Smooth muscle cell (in vitro differentiated cells): ENCODE results near the gene METRNL. TPM values are rescaled to one million over a fixed set of nuclear protein-coding genes. Genes with fewer than 3 reads are reported as not detected.

Source experiments
- DNase-seq: peaks from one replicate; lab custom pipeline; 2025; ENCODE audit not compliant: unreplicated experiment; lab: John Stamatoyannopoulos, UW
- H2AFZ ChIP-seq: fragments of 200-600 bp; sonication (generic); 2 replicates; pipeline ENCODE4 v1.6.0; 2016; ENCODE audit warnings: antibody characterized with exemption, low read depth, mild to moderate bottlenecking
- H3F3A ChIP-seq: fragments of 200-600 bp; sonication (generic); 2 replicates; pipeline ENCODE4 v1.6.0; 2017; ENCODE audit warnings: antibody characterized with exemption, low read depth
- H3K27ac ChIP-seq: fragments of 200-600 bp; sonication (generic); 2 replicates; pipeline ENCODE4 v1.5.1; 2016; ENCODE audit warnings: low read depth, mild to moderate bottlenecking
- H3K27me3 ChIP-seq: fragments of 200-600 bp; sonication (generic); 2 replicates; pipeline ENCODE4 v1.6.1; 2016; ENCODE audit warnings: low read depth, mild to moderate bottlenecking
- H3K36me3 ChIP-seq: fragments of 200-600 bp; sonication (generic); 2 replicates; pipeline ENCODE4 v1.5.1; 2016; ENCODE audit warnings: low read depth
- H3K4me1 ChIP-seq: fragments of 200-600 bp; sonication (generic); 2 replicates; pipeline ENCODE4 v1.5.1; 2016; ENCODE audit warnings: low read depth
- H3K4me2 ChIP-seq: fragments of 200-600 bp; sonication (generic); 2 replicates; pipeline ENCODE4 v1.6.0; 2016; ENCODE audit warnings: mild to moderate bottlenecking
- H3K4me3 ChIP-seq: fragments of 200-600 bp; sonication (generic); 2 replicates; pipeline ENCODE4 v1.5.1; 2016; ENCODE audit warnings: mild to moderate bottlenecking
- H3K79me2 ChIP-seq: fragments of 200-600 bp; sonication (generic); 2 replicates; pipeline ENCODE4 v1.6.0; 2016; ENCODE audit warnings: low read depth, mild to moderate bottlenecking
- H3K9ac ChIP-seq: fragments of 200-600 bp; sonication (generic); 2 replicates; pipeline ENCODE4 v1.6.0; 2016; ENCODE audit warnings: low read depth
- H3K9me3 ChIP-seq: fragments of 200-600 bp; sonication (generic); replicated peaks from 2 replicates; pipeline ENCODE4 v1.5.1; 2016; ENCODE audit warnings: low read depth
- H4K20me1 ChIP-seq: fragments of 200-600 bp; sonication (generic); 2 replicates; pipeline ENCODE4 v1.6.0; 2016; ENCODE audit warnings: low read depth
- WGBS: methylation state at CpG from one replicate; pipeline ENCODE4 v1.1.7; 2016; ENCODE audit warnings: low lambda C conversion rate; 5-methylcytosine and 5-hydroxymethylcytosine counted together
- polyA plus RNA-seq: library from polyadenylated mRNA; unstranded; fragments of >200 nt; fragmentation: Nextera tagmentation; extraction: Ambion mirVana; gene quantifications from 2 replicates; pipeline ENCODE4 v1.2.1, GENCODE V29; 2016
- total RNA-seq: library from RNA; depleted of rRNA; stranded (reverse); fragments of >200 nt; gene quantifications from 2 replicates; pipeline ENCODE4 v1.2.3, GENCODE V29; 2014
- TF ChIP-seq, protein P1 (sequence below): fragments of 200-600 bp; sonication (generic); IDR thresholded peaks from 2 replicates; pipeline ENCODE4 v1.5.1; 2017; ENCODE audit warnings: borderline replicate concordance, mild to moderate bottlenecking, antibody characterized with exemption; ENCODE audit not compliant: insufficient read depth, poor library complexity, severe bottlenecking

The METRNL gene
- total and polyA plus RNA-seq, 2 experiments from 2014 or later = 55.6 to 98.1 TPM

DNA sequence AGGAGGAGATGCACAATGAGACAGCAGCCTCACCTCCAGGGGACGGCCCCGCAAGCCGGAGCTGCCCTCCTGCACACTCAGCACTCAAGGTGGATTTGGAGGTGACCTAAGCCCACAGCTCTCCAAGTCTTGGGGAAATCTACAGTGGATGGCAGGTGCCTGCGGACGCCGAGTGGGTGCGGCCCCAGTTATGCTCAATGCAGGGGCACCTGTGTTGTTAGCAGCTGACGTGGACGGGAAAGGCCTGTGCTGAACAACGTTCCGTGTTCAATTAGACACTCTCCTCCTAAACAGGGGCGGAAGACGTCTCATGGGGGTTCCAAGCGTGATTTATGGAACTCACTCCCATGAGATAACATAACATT lies 22.0 kb upstream of the METRNL start:
- no peaks in the 10 kb centered on the region for H3K9me3 ChIP-seq
- H3K27me3 ChIP-seq = no peaks in the 10 kb centered on the region
- H4K20me1 ChIP-seq = no peaks in the 10 kb centered on the region
- no peak for DNase-seq
- H2AFZ ChIP-seq = no peak overlapping the region
- no peak overlapping the region for H3K27ac ChIP-seq
- no peak overlapping the region for H3K4me3 ChIP-seq
- no peaks in the 10 kb centered on the region for H3K4me1 ChIP-seq
- H3F3A ChIP-seq = no peaks in the 10 kb centered on the region
- no peaks in the 10 kb centered on the region for H3K36me3 ChIP-seq
- no peak overlapping the region for H3K4me2 ChIP-seq
- WGBS = 92% methylated on average over 14 of the region's 14 CpGs
- H3K9ac ChIP-seq = no peak overlapping the region
- TF ChIP-seq, protein P1, sequence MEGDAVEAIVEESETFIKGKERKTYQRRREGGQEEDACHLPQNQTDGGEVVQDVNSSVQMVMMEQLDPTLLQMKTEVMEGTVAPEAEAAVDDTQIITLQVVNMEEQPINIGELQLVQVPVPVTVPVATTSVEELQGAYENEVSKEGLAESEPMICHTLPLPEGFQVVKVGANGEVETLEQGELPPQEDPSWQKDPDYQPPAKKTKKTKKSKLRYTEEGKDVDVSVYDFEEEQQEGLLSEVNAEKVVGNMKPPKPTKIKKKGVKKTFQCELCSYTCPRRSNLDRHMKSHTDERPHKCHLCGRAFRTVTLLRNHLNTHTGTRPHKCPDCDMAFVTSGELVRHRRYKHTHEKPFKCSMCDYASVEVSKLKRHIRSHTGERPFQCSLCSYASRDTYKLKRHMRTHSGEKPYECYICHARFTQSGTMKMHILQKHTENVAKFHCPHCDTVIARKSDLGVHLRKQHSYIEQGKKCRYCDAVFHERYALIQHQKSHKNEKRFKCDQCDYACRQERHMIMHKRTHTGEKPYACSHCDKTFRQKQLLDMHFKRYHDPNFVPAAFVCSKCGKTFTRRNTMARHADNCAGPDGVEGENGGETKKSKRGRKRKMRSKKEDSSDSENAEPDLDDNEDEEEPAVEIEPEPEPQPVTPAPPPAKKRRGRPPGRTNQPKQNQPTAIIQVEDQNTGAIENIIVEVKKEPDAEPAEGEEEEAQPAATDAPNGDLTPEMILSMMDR = no peak
- no peaks in the 10 kb centered on the region for H3K79me2 ChIP-seq

DNA sequence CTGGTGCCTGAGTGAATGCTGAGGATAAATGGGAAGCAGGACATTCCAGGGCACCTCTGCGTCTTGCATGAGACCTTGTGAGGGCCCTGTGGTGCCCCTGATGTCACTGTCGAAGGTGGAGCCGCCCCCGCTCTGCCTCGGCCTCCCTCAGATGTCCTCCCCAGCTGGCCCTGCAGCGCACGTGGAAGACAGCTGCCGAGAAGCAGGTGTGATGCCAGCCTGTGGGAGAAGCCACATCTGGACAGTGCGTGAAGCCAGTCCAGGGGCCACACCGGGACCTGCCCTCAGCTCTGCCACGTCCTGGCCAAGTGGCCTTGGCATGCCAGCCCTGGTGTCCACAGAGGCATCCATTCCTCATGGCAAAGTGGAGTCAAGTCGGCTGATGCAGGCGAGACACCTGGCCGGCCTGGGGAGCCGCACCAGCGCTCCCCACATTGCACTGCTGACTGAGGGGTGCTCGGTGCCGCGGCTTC lies 21.6 kb upstream of the METRNL start:
- WGBS = 97% methylated on average over 19 of the region's 19 CpGs
- Histone ChIP-seq H3F3A (no peaks in the 10 kb centered on the region), H2AFZ (no peak overlapping the region), H3K4me1 (no peaks in the 10 kb centered on the region), H3K4me3 (no peak overlapping the region), H3K27ac (no peak overlapping the region), H3K36me3 (no peaks in the 10 kb centered on the region), H4K20me1 (no peaks in the 10 kb centered on the region), H3K79me2 (no peaks in the 10 kb centered on the region), H3K4me2 (no peak overlapping the region), H3K9ac (no peak overlapping the region), H3K9me3 (no peaks in the 10 kb centered on the region), H3K27me3 (no peaks in the 10 kb centered on the region)
- TF ChIP-seq, protein P1 = no peak
- no peak for DNase-seq

DNA sequence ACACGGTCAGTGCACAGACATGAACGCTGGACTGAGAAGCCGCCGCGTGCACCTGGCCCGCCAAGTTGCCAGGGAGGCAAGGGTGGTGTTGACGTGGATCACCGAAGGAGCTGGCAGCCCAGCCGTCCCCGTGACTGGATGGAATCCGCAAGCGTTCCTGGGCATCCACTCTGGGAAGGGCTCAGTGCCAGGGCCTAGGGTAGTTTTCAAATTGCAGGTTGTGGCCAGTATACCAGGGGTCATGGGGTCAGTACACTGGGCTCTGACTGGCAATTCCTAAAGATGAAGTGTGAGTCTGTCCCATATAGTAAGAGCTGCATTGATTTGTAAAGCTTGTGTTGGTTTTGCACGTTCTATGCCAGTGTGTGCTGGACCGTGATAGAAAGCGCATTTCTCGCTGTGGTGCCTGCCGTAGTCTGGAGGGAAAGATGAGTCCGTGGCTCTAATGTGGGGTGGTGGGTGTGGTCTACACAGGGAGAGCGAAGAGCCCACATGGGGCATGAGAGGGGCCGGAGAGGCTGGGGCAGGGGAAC lies 21.1 kb upstream of the METRNL start:
- WGBS = 96% methylated on average over 20 of the region's 20 CpGs
- Histone ChIP-seq H3K79me2 (no peaks in the 10 kb centered on the region), H3K4me1 (no peaks in the 10 kb centered on the region), H3K9ac (no peak overlapping the region), H3F3A (no peaks in the 10 kb centered on the region), H3K36me3 (no peaks in the 10 kb centered on the region), H3K4me3 (no peak overlapping the region), H3K9me3 (no peaks in the 10 kb centered on the region), H2AFZ (no peak overlapping the region), H3K4me2 (no peak overlapping the region), H3K27ac (no peak overlapping the region), H3K27me3 (no peaks in the 10 kb centered on the region), H4K20me1 (no peaks in the 10 kb centered on the region)
- DNase-seq = no peak
- TF ChIP-seq, protein P1 = no peak

DNA sequence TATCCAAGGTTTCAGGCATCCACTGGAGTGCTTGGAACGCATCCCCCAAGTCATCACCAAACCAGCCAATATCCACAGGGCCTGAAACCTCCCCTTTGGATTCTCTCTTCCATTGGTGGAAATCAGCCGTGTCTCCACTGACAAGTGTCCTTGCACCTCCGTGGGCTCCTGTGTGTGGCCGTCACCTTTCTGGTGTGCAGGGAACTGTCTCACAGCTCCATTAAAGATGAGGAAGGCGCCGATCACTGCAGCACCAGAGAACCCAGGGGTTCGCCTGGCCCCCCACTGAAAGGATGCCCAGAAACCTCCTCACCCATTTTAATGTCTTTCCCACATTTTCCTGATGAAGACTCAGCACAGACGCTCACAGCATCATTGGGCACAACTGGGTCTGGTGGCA lies 17.8 kb upstream of the METRNL start:
- Histone ChIP-seq H3K4me3 (no peak overlapping the region), H3K27me3 (no peaks in the 10 kb centered on the region)
- TF ChIP-seq, protein P1 = no peak

More for the DNA sequence above, 17.8 kb upstream of the METRNL start:
- Histone ChIP-seq H4K20me1 (no peaks in the 10 kb centered on the region), H3K9ac (no peak overlapping the region), H3F3A (no peaks in the 10 kb centered on the region), H3K4me2 (no peak overlapping the region), H3K36me3 (no peaks in the 10 kb centered on the region), H2AFZ (no peak overlapping the region), H3K27ac (no peak overlapping the region), H3K9me3 (no peaks in the 10 kb centered on the region), H3K79me2 (no peaks in the 10 kb centered on the region), H3K4me1 (no peaks in the 10 kb centered on the region)
- 98% methylated on average over 8 of the region's 8 CpGs for WGBS
- no peak for DNase-seq
